Esophagus squamous epithelium (tissue), 4 donors: Measurements from ENCODE around the gene ADPRM.

Experiments used
- CTCF ChIP-seq, 6 experiments: fragments of 450-650 bp in 4 of 6; fragments of 200-600 bp in 2 of 6; sonication (generic) in 2 of 6; IDR thresholded peaks; one replicate each; pipeline ENCODE4 v1.5.1; 2016 to 2019; ENCODE audit warnings: antibody characterized with exemption in 6 of 6, mild to moderate bottlenecking in 4 of 6, moderate library complexity in 4 of 6
- POLR2A ChIP-seq, 4 donors: fragments of 450-650 bp; IDR thresholded peaks; one replicate each; pipeline ENCODE4 v1.6.1; 2017; ENCODE audit warnings: antibody characterized with exemption in 4 of 4, mild to moderate bottlenecking in 4 of 4, moderate library complexity in 3 of 4

GRCh38 chr17:10726196-10726595, 28.8 kb downstream of the ADPRM start:
- TF ChIP-seq POLR2A (IDR thresholded peaks at IDR 0.05) (no peak), CTCF (IDR thresholded peaks at IDR 0.05) (no peak)
